Measurements from ENCODE around the gene ESX1. TPM values are rescaled to one million over a fixed set of nuclear protein-coding genes. Genes with fewer than 3 reads are reported as not detected.

Gene ESX1
- total and polyA plus RNA-seq, 8 donors, result not detected

- WGBS, 5 donors, result 0 to 6% (median 5%) methylated on average over 4 to 7 of the region's 7 CpGs
- peak in 1 of 2 donors; percentile 44 for DNase-seq
- no peaks in the 10 kb centered on the region for H3K36me3 ChIP-seq
- intact Hi-C loops (cut with DNase I; ENCODE audit: low total_unique reads), result no loop called here
- H3K9me3 ChIP-seq, result no peaks in the 10 kb centered on the region
- no peak overlapping the region for H3K27ac ChIP-seq
- peaks cover 0 to 7% (median 0%) of the 10 kb centered on the region in 3 donors for H3K27me3 ChIP-seq
- peak in 3 of 7 experiments; percentile 23 to 37 (median 32) for TF ChIP-seq CTCF (IDR thresholded peaks at IDR 0.05)
- no peak for TF ChIP-seq POLR2A (IDR thresholded peaks at IDR 0.05)
- no peak for TF ChIP-seq POLR2AphosphoS5 (IDR thresholded peaks at IDR 0.05)
- H3K4me3 ChIP-seq, result peak overlapping the region in 2 of 4 donors; percentile 4 to 5
- no peaks in the 10 kb centered on the region for H3K4me1 ChIP-seq
Observed at GRCh38 chrX:104270916-104271512, 16.3 kb upstream of the ESX1 start.

- 35 to 54% (median 43%) methylated on average over 5 to 6 of the region's 6 CpGs for WGBS, 5 donors
- Histone ChIP-seq H3K9me3 (no peaks in the 10 kb centered on the region), H3K36me3 (no peaks in the 10 kb centered on the region), H3K4me1 (no peaks in the 10 kb centered on the region), H3K27ac (no peak overlapping the region), H3K27me3 (peaks cover 0 to 7% (median 0%) of the 10 kb centered on the region in 3 donors), H3K4me3 (no peak overlapping the region)
- intact Hi-C loops (cut with DNase I; ENCODE audit: low total_unique reads), result no loop called here
- TF ChIP-seq CTCF (IDR thresholded peaks at IDR 0.05) (no peak), EP300 (IDR thresholded peaks at IDR 0.05) (no peak), POLR2AphosphoS5 (IDR thresholded peaks at IDR 0.05) (no peak), POLR2A (IDR thresholded peaks at IDR 0.05) (no peak)
- no peak for DNase-seq
Observed at GRCh38 chrX:104270212-104270611, 15.5 kb upstream of the ESX1 start.

- intact Hi-C loops (cut with DNase I; ENCODE audit: low total_unique reads), result no loop called here
- no peak for TF ChIP-seq POLR2A (IDR thresholded peaks at IDR 0.05)
- no peak for TF ChIP-seq CTCF (IDR thresholded peaks at IDR 0.05)
- TF ChIP-seq EP300 (IDR thresholded peaks at IDR 0.05), result no peak
- TF ChIP-seq POLR2AphosphoS5 (IDR thresholded peaks at IDR 0.05), result no peak
- H3K27me3 ChIP-seq, result peaks cover 0 to 49% (median 31%) of the 10 kb centered on the region in 3 donors
- no peak for DNase-seq
- peaks cover 0 to 24% (median 15%) of the 10 kb centered on the region in 4 donors for H3K4me1 ChIP-seq
- 4 to 39% (median 8%) methylated on average over 13 of the region's 13 CpGs for WGBS, 5 donors
- peak overlapping the region in 1 of 4 donors; percentile 19 for H3K4me3 ChIP-seq
- peaks cover 0 to 19% (median 0%) of the 10 kb centered on the region in 4 donors for H3K9me3 ChIP-seq
- no peaks in the 10 kb centered on the region for H3K36me3 ChIP-seq
- no peak overlapping the region for H3K27ac ChIP-seq
Observed at GRCh38 chrX:104255465-104255864, 732 bp upstream of the ESX1 start.

- H3K4me1 ChIP-seq, result peaks cover 0 to 24% (median 15%) of the 10 kb centered on the region in 4 donors
- peaks cover 0 to 19% (median 0%) of the 10 kb centered on the region in 4 donors for H3K9me3 ChIP-seq
- TF ChIP-seq EP300 (IDR thresholded peaks at IDR 0.05), result no peak
- TF ChIP-seq POLR2A (IDR thresholded peaks at IDR 0.05), result no peak
- no peak for TF ChIP-seq CTCF (IDR thresholded peaks at IDR 0.05)
- no peak for TF ChIP-seq POLR2AphosphoS5 (IDR thresholded peaks at IDR 0.05)
- no peaks in the 10 kb centered on the region for H3K36me3 ChIP-seq
- peaks cover 0 to 49% (median 34%) of the 10 kb centered on the region in 3 donors for H3K27me3 ChIP-seq
- intact Hi-C loops (cut with DNase I; ENCODE audit: low total_unique reads), result no loop called here
- H3K27ac ChIP-seq, result no peak overlapping the region
- H3K4me3 ChIP-seq, result peak overlapping the region in 3 of 4 donors; percentile 0 to 28 (median 19)
- DNase-seq, result peak in 1 of 2 donors; percentile 8
- 5 to 39% (median 8%) methylated on average over 42 to 65 of the region's 65 CpGs for WGBS, 5 donors
Observed at GRCh38 chrX:104253567-104254441, 929 bp downstream of the ESX1 start.
